ENCODE results near the gene FKBP10. TPM values are rescaled to one million over a fixed set of nuclear protein-coding genes. Genes with fewer than 3 reads are reported as not detected.
A peak's percentile ranks its signal among the peaks of the same experiment; 100 is the strongest.

Gene FKBP10, protein sequence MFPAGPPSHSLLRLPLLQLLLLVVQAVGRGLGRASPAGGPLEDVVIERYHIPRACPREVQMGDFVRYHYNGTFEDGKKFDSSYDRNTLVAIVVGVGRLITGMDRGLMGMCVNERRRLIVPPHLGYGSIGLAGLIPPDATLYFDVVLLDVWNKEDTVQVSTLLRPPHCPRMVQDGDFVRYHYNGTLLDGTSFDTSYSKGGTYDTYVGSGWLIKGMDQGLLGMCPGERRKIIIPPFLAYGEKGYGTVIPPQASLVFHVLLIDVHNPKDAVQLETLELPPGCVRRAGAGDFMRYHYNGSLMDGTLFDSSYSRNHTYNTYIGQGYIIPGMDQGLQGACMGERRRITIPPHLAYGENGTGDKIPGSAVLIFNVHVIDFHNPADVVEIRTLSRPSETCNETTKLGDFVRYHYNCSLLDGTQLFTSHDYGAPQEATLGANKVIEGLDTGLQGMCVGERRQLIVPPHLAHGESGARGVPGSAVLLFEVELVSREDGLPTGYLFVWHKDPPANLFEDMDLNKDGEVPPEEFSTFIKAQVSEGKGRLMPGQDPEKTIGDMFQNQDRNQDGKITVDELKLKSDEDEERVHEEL
- 10 to 100 TPM in 4 of 10 donors, 1 to 10 TPM in 6; 4.8 to 31.8 (median 8.7) TPM for total RNA-seq
- polyA plus RNA-seq: 10 to 100 TPM; 27.8 to 29.3 TPM
- long read RNA-seq, donor 1, partial matches to known transcripts: 1 of 1 reads
- long read RNA-seq, donor 1, other reads (novel, unspliced or antisense): 0 of 1 reads
- long read RNA-seq, donor 2, partial matches to known transcripts: 2 of 3 reads
- long read RNA-seq, donor 2, other reads (novel, unspliced or antisense): 1 of 3 reads
- long read RNA-seq, donor 3, partial matches to known transcripts: 1 of 5 reads
- long read RNA-seq, donor 3, other reads (novel, unspliced or antisense): 0 of 5 reads

DNA sequence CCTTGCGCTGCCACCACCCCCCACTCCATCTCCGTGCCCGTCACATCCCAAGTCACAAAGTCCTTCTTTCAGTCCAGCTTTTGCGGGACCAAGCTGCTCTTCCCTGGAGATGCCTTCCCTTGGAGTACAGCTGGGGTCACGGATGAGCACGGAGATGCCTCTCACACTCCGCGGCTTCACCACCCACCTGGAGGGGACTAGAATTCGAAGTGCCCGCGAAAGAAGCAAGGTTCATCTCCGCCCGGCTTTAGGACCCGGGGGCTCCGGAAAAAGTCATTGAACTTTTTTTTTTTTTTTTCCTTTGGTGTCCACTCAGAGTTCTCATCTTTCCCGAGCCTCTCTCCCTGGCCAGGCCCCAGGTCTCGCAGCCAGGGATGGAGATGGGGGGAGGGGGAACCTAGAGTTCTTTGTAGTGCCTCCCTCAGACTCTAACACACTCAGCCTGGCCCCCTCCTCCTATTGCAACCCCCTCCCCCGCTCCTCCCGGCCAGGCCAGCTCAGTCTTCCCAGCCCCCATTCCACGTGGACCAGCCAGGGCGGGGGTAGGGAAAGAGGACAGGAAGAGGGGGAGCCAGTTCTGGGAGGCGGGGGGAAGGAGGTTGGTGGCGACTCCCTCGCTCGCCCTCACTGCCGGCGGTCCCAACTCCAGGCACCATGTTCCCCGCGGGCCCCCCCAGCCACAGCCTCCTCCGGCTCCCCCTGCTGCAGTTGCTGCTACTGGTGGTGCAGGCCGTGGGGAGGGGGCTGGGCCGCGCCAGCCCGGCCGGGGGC is at the start of gene FKBP10:
FKBP10 (plus strand) TSS at position 624 of the 771 bp plus-strand sequence; CDS start at position 655, 31 bp downstream.
- DNase-seq: peak; percentile 64 to 76
- Histone ChIP-seq H3K9me3 (no peaks in the 10 kb centered on the region), H3K36me3 (peaks cover 0 to 5% (median 0%) of the 10 kb centered on the region in 9 donors), H3K4me3 (peak within 1 kb of the TSS; percentile 38 to 97 (median 74)), H3K27ac (peak within 1 kb of the TSS; percentile 17 to 82 (median 74)), H3K4me1 (peaks cover 6 to 35% (median 31%) of the 10 kb centered on the region in 9 donors), H3K27me3 (peaks cover 0 to 32% (median 0%) of the 10 kb centered on the region in 7 donors)
- WGBS, 2 donors: 5 to 8% methylated on average over 35 of the region's 35 CpGs
- intact Hi-C loops (cut with DNase I): loop anchor here in 1 of 10 donors (5.0 kb wide), 1 partner anchor 40 kb away; no protein-coding TSS in a partner anchor
- TF ChIP-seq, protein P1, sequence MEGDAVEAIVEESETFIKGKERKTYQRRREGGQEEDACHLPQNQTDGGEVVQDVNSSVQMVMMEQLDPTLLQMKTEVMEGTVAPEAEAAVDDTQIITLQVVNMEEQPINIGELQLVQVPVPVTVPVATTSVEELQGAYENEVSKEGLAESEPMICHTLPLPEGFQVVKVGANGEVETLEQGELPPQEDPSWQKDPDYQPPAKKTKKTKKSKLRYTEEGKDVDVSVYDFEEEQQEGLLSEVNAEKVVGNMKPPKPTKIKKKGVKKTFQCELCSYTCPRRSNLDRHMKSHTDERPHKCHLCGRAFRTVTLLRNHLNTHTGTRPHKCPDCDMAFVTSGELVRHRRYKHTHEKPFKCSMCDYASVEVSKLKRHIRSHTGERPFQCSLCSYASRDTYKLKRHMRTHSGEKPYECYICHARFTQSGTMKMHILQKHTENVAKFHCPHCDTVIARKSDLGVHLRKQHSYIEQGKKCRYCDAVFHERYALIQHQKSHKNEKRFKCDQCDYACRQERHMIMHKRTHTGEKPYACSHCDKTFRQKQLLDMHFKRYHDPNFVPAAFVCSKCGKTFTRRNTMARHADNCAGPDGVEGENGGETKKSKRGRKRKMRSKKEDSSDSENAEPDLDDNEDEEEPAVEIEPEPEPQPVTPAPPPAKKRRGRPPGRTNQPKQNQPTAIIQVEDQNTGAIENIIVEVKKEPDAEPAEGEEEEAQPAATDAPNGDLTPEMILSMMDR (IDR thresholded peaks at IDR 0.05): no peak
- ATAC-seq: peak; percentile 49 to 82 (median 71)

DNA sequence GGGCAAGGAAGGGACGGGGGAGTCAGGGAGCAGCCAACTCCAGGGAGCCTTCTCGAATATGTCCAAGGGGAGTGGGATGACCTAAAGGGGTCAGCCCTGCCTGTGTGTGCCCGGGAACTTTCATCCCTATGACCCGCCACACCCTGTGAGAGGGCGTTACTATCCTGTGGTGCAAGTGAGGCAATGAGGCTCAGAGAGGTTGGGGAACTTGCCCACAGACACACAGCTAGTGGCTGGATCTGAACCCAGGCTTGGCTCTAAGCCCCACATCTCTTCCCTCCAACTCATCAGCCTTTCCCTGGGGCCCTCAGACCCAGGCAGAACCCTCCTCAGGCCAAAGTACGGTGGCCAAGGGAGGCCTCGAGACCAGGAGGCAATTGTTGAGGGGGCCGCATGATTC is 49.5 kb upstream of the FKBP10 start:
- TF ChIP-seq, protein P1 (IDR thresholded peaks at IDR 0.05): no peak
- no peaks in the 10 kb centered on the region for H3K27me3 ChIP-seq
- no peak overlapping the region for H3K4me3 ChIP-seq
- WGBS, 2 donors: 93 to 95% methylated on average over 8 of the region's 8 CpGs
- ATAC-seq: peak in 4 of 8 donors; percentile 6 to 34 (median 16)
- H3K36me3 ChIP-seq: peaks cover 13 to 100% (median 88%) of the 10 kb centered on the region in 9 donors
- no peak overlapping the region for H3K27ac ChIP-seq
- H3K9me3 ChIP-seq: no peaks in the 10 kb centered on the region
- no peak for DNase-seq
- intact Hi-C loops (cut with DNase I): no loop called here
- no peaks in the 10 kb centered on the region for H3K4me1 ChIP-seq

DNA sequence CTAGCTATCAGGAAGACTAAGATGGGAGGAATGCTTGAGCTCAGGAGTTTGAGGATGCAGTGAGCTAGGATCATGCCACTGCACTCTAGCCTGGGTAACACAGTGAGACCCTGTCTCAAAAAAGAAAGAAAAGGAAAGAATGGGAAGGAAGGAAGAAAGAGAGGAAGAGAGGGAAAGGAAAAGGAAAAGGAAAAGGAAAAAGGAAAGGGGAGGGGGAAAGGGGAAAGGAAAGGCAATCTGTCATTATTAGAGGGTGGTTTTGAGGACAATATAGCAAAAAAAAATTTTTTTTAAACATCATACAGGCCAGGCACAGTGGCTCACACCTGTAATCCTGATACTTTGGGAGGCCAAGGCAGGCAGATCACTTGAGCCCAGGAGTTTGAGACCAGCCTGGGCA is 46.7 kb upstream of the FKBP10 start:
- Histone ChIP-seq H3K4me3 (no peak overlapping the region), H3K36me3 (peaks cover 9 to 100% (median 94%) of the 10 kb centered on the region in 9 donors), H3K9me3 (no peaks in the 10 kb centered on the region), H3K4me1 (peaks cover 0 to under 1% (median 0%) of the 10 kb centered on the region in 9 donors), H3K27me3 (no peaks in the 10 kb centered on the region), H3K27ac (no peak overlapping the region)
- no peak for DNase-seq
- intact Hi-C loops (cut with DNase I): no loop called here
- no peak for ATAC-seq
- TF ChIP-seq, protein P1 (IDR thresholded peaks at IDR 0.05): no peak

Measured in heart right ventricle (tissue), 16 donors.